ENCODE measurements around the gene SLC25A47.
"Not testable (repeated sequence)": the region's sequence is repeated elsewhere in the genome, so short reads cannot be mapped to it uniquely, and the experiment has no call there.

DNA sequence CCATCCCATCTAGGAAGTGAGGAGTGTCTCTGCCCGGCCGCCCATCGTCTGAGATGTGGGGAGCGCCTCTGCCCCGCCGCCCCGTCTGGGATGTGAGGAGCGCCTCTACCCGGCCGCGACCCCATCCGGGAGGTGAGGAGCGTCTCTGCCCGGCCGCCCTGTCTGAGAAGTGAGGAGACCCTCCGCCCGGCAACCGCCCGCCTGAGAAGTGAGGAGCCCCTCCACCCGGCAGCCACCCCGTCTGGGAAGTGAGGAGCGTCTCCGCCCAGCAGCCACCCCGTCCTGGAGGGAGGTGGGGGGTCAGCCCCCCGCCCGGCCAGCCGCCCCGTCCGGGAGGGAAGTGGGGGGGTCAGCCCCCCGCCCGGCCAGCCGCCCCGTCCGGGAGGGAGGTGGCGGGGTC lies 21.5 kb downstream of the SLC25A47 start:
- TF ChIP-seq, protein P1, sequence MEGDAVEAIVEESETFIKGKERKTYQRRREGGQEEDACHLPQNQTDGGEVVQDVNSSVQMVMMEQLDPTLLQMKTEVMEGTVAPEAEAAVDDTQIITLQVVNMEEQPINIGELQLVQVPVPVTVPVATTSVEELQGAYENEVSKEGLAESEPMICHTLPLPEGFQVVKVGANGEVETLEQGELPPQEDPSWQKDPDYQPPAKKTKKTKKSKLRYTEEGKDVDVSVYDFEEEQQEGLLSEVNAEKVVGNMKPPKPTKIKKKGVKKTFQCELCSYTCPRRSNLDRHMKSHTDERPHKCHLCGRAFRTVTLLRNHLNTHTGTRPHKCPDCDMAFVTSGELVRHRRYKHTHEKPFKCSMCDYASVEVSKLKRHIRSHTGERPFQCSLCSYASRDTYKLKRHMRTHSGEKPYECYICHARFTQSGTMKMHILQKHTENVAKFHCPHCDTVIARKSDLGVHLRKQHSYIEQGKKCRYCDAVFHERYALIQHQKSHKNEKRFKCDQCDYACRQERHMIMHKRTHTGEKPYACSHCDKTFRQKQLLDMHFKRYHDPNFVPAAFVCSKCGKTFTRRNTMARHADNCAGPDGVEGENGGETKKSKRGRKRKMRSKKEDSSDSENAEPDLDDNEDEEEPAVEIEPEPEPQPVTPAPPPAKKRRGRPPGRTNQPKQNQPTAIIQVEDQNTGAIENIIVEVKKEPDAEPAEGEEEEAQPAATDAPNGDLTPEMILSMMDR (IDR thresholded peaks at IDR 0.05; ENCODE audit: low read length) = not testable (repeated sequence)
- TF ChIP-seq EZH2 (optimal IDR thresholded peaks at IDR 0.05; ENCODE audit: low read depth, low read length) = not testable (repeated sequence)

Data from MM.1S (cell line).